Activated CD8-positive, alpha-beta memory T cell treated with anti-CD3 and anti-CD28 coated beads, Interleukin-2, amount 50 U/mL, for 1 hour (primary cell): ENCODE measurements around the gene VILL.

Experiments
- DNase-seq: peaks from one replicate; pipeline ENCODE4 v3.0.0-alpha.2; 2020; ENCODE audit errors: extremely low read depth

Gene VILL

GRCh38 chr3:37990527-37990926 is at the start of gene VILL:
TSS of gene VILL (plus strand) at chr3:37990786. CDS start at chr3:37993673, 2,887 bp downstream.
- no peak for DNase-seq

- no peak for DNase-seq
Measured at GRCh38 chr3:37941608-37942508, 48.7 kb upstream of the VILL start.

GRCh38 chr3:37942646-37943045 is 47.9 kb upstream of the VILL start:
- no peak for DNase-seq

GRCh38 chr3:37943126-37943525 is 47.5 kb upstream of the VILL start:
- DNase-seq, result no peak

GRCh38 chr3:37943631-37944314 is 46.8 kb upstream of the VILL start:
- DNase-seq, result no peak

- no peak for DNase-seq
Measured at GRCh38 chr3:37944391-37944842, 46.2 kb upstream of the VILL start.

- DNase-seq, result no peak
Measured at GRCh38 chr3:37945156-37945806, 45.3 kb upstream of the VILL start.

GRCh38 chr3:37945807-37946530 is 44.6 kb upstream of the VILL start:
- no peak for DNase-seq

GRCh38 chr3:37946531-37946889 is 44.1 kb upstream of the VILL start:
- no peak for DNase-seq

GRCh38 chr3:37949866-37950265 is 40.7 kb upstream of the VILL start:
- DNase-seq, result no peak

GRCh38 chr3:37952564-37952963 is 38.0 kb upstream of the VILL start:
- no peak for DNase-seq

GRCh38 chr3:37953226-37953625 is 37.4 kb upstream of the VILL start:
- no peak for DNase-seq

GRCh38 chr3:37953707-37954394 is 36.7 kb upstream of the VILL start:
- DNase-seq, result no peak

- DNase-seq, result no peak
Measured at GRCh38 chr3:37954881-37955280, 35.7 kb upstream of the VILL start.

GRCh38 chr3:37955918-37956707 is 34.5 kb upstream of the VILL start:
- no peak for DNase-seq

GRCh38 chr3:37956723-37957538 is 33.7 kb upstream of the VILL start:
- DNase-seq, result no peak

GRCh38 chr3:37957539-37957936 is 33.0 kb upstream of the VILL start:
- DNase-seq, result no peak

- DNase-seq, result no peak
Measured at GRCh38 chr3:37961622-37962431, 28.8 kb upstream of the VILL start.

GRCh38 chr3:37963016-37963415 is 27.6 kb upstream of the VILL start:
- no peak for DNase-seq
